Mesendoderm (in vitro differentiated cells): ENCODE results near the gene BCL11A.

Source experiments
- DNase-seq: peaks from one replicate; pipeline ENCODE4 v3.0.0; 2013
- H2AK5ac ChIP-seq: 2 replicates; pipeline ENCODE4 v1.6.1; 2013; ENCODE audit warnings: low read length, inconsistent platforms
- H2BK120ac ChIP-seq: 2 replicates; pipeline ENCODE4 v1.6.1; 2013; ENCODE audit warnings: low read depth, mild to moderate bottlenecking, low read length, moderate library complexity, mixed read lengths
- H2BK15ac ChIP-seq: replicated peaks from 2 replicates; pipeline ENCODE4 v1.6.1; 2013; ENCODE audit warnings: low read depth, mild to moderate bottlenecking, moderate library complexity
- H2BK5ac ChIP-seq: 2 replicates; pipeline ENCODE4 v1.6.1; 2013; ENCODE audit warnings: low read length, inconsistent platforms
- H3K18ac ChIP-seq: 2 replicates; pipeline ENCODE4 v1.6.1; 2013; ENCODE audit warnings: mild to moderate bottlenecking, low read length, mixed read lengths
- H3K23ac ChIP-seq: one replicate; pipeline ENCODE4 v1.6.1; 2013; ENCODE audit warnings: low read length
- H3K27ac ChIP-seq: 2 replicates; pipeline ENCODE4 v1.5.1; 2013; ENCODE audit warnings: low read depth, mild to moderate bottlenecking, inconsistent platforms, low read length, moderate library complexity
- H3K27me3 ChIP-seq: 2 replicates; pipeline ENCODE4 v1.6.1; 2013; ENCODE audit warnings: low read length, control low read depth, mild to moderate bottlenecking, inconsistent platforms; ENCODE audit not compliant: insufficient read depth, poor library complexity
- H3K36me3 ChIP-seq: 2 replicates; pipeline ENCODE4 v1.6.1; 2013; ENCODE audit warnings: low read length, inconsistent platforms; ENCODE audit not compliant: control insufficient read depth, insufficient read depth
- H3K4ac ChIP-seq: one replicate; pipeline ENCODE4 v1.6.1; 2013; ENCODE audit warnings: low read depth, mild to moderate bottlenecking, low read length, moderate library complexity
- H3K4me1 ChIP-seq: 2 replicates; pipeline ENCODE4 v1.6.1; 2013; ENCODE audit warnings: low read depth, low read length, inconsistent platforms; ENCODE audit not compliant: control insufficient read depth
- H3K4me2 ChIP-seq: 2 replicates; pipeline ENCODE4 v1.6.1; 2013; ENCODE audit warnings: low read length
- H3K4me3 ChIP-seq: 2 replicates; pipeline ENCODE4 v1.5.1; 2013; ENCODE audit warnings: mild to moderate bottlenecking, low read length
- H3K56ac ChIP-seq: one replicate; pipeline ENCODE4 v1.6.1; 2013; ENCODE audit warnings: low read length
- H3K79me1 ChIP-seq: 2 replicates; pipeline ENCODE4 v1.6.1; 2013; ENCODE audit warnings: low read length, inconsistent platforms
- H3K79me2 ChIP-seq: 2 replicates; pipeline ENCODE4 v1.6.1; 2013; ENCODE audit warnings: mild to moderate bottlenecking, low read length; ENCODE audit not compliant: control insufficient read depth, insufficient read depth
- H3K9ac ChIP-seq: 2 replicates; pipeline ENCODE4 v1.6.1; 2013; ENCODE audit warnings: low read length, inconsistent platforms
- H4K5ac ChIP-seq: one replicate; pipeline ENCODE4 v1.6.1; 2013; ENCODE audit warnings: low read length
- H4K8ac ChIP-seq: one replicate; pipeline ENCODE4 v1.6.1; 2013; ENCODE audit warnings: low read depth, mild to moderate bottlenecking, control low read depth, low read length, moderate library complexity
- WGBS: extraction: QIAGEN DNeasy Blood & Tissue Kit; methylation state at CpG from one replicate; pipeline ENCODE4 v1.1.7; 2013; ENCODE audit warnings: low lambda C conversion rate, missing lambda C conversion rate; ENCODE audit not compliant: insufficient coverage; ENCODE audit errors: extremely low coverage; 5-methylcytosine and 5-hydroxymethylcytosine counted together

The BCL11A gene

GRCh38 chr2:60530660-60531281 lies 22.7 kb downstream of the BCL11A start:
- H3K56ac ChIP-seq: peak overlapping the region; percentile 46

GRCh38 chr2:60529785-60530627 lies 23.4 kb downstream of the BCL11A start:
- H4K5ac ChIP-seq: no peak overlapping the region
- no peak overlapping the region for H3K4me2 ChIP-seq
- H3K4me3 ChIP-seq: no peak overlapping the region
- H3K9ac ChIP-seq: no peak overlapping the region
- H3K4me1 ChIP-seq: peaks cover 28% of the 10 kb centered on the region
- no peak overlapping the region for H3K27ac ChIP-seq
- no peak overlapping the region for H3K4ac ChIP-seq
- WGBS: no CpG with 5 or more reads among the region's 17 CpGs
- H2BK120ac ChIP-seq: no peak overlapping the region
- H3K56ac ChIP-seq: peak overlapping the region; percentile 66
- DNase-seq: no peak
- H3K27me3 ChIP-seq: no peaks in the 10 kb centered on the region
- H4K8ac ChIP-seq: no peak overlapping the region
- no peak overlapping the region for H3K18ac ChIP-seq
- H3K36me3 ChIP-seq: no peaks in the 10 kb centered on the region
- H3K79me2 ChIP-seq: peaks cover 64% of the 10 kb centered on the region
- H2BK15ac ChIP-seq: no peak overlapping the region
- H2BK5ac ChIP-seq: no peak overlapping the region
- no peak overlapping the region for H2AK5ac ChIP-seq
- no peak overlapping the region for H3K23ac ChIP-seq
- peaks cover 30% of the 10 kb centered on the region for H3K79me1 ChIP-seq

More at GRCh38 chr2:60530660-60531281, 22.7 kb downstream of the BCL11A start:
- Histone ChIP-seq H3K23ac (no peak overlapping the region), H2BK15ac (no peak overlapping the region), H3K79me1 (peaks cover 30% of the 10 kb centered on the region), H3K4me1 (peaks cover 35% of the 10 kb centered on the region), H3K9ac (peak overlapping the region; percentile 2), H3K4ac (no peak overlapping the region), H3K4me2 (no peak overlapping the region), H3K4me3 (no peak overlapping the region), H2BK120ac (no peak overlapping the region), H2BK5ac (no peak overlapping the region), H3K36me3 (no peaks in the 10 kb centered on the region), H3K27me3 (no peaks in the 10 kb centered on the region), H2AK5ac (no peak overlapping the region), H4K5ac (no peak overlapping the region), H4K8ac (no peak overlapping the region), H3K27ac (no peak overlapping the region), H3K79me2 (peaks cover 64% of the 10 kb centered on the region), H3K18ac (peak overlapping the region; percentile 1)
- peak; percentile 62 for DNase-seq
- no CpG with 5 or more reads among the region's 12 CpGs for WGBS

GRCh38 chr2:60529136-60529784 lies 24.2 kb downstream of the BCL11A start:
- Histone ChIP-seq H3K79me2 (peaks cover 66% of the 10 kb centered on the region), H4K8ac (no peak overlapping the region), H3K27ac (no peak overlapping the region), H3K4me2 (no peak overlapping the region), H3K36me3 (no peaks in the 10 kb centered on the region), H3K27me3 (no peaks in the 10 kb centered on the region), H3K18ac (no peak overlapping the region), H3K23ac (no peak overlapping the region), H2BK120ac (no peak overlapping the region), H2AK5ac (no peak overlapping the region), H3K4me3 (no peak overlapping the region), H3K4me1 (peaks cover 26% of the 10 kb centered on the region), H3K9ac (no peak overlapping the region), H4K5ac (no peak overlapping the region), H3K4ac (no peak overlapping the region), H2BK5ac (no peak overlapping the region), H2BK15ac (no peak overlapping the region), H3K79me1 (peaks cover 30% of the 10 kb centered on the region), H3K56ac (no peak overlapping the region)
- no peak for DNase-seq
- WGBS: no CpG with 5 or more reads among the region's 8 CpGs

- H3K56ac ChIP-seq: no peak overlapping the region
Observed at GRCh38 chr2:60528281-60529020, 25.0 kb downstream of the BCL11A start.

GRCh38 chr2:60527762-60528161 lies 25.7 kb downstream of the BCL11A start:
- no peak overlapping the region for H3K23ac ChIP-seq
- DNase-seq: no peak
- no peak overlapping the region for H4K5ac ChIP-seq
- H3K56ac ChIP-seq: no peak overlapping the region
- H3K4me3 ChIP-seq: no peak overlapping the region
- H2BK15ac ChIP-seq: no peak overlapping the region
- no peak overlapping the region for H3K4me2 ChIP-seq
- H3K4me1 ChIP-seq: peaks cover 18% of the 10 kb centered on the region
- no peak overlapping the region for H2AK5ac ChIP-seq
- H2BK5ac ChIP-seq: no peak overlapping the region
- H3K79me2 ChIP-seq: peaks cover 62% of the 10 kb centered on the region
- WGBS: no CpG with 5 or more reads among the region's 8 CpGs
- peaks cover 33% of the 10 kb centered on the region for H3K79me1 ChIP-seq
- H3K4ac ChIP-seq: no peak overlapping the region
- H3K27ac ChIP-seq: no peak overlapping the region
- no peaks in the 10 kb centered on the region for H3K27me3 ChIP-seq
- no peak overlapping the region for H4K8ac ChIP-seq
- no peaks in the 10 kb centered on the region for H3K36me3 ChIP-seq
- no peak overlapping the region for H2BK120ac ChIP-seq
- H3K18ac ChIP-seq: no peak overlapping the region
- no peak overlapping the region for H3K9ac ChIP-seq

More at GRCh38 chr2:60528281-60529020, 25.0 kb downstream of the BCL11A start:
- H3K4ac ChIP-seq: no peak overlapping the region
- no peak overlapping the region for H3K23ac ChIP-seq
- H3K27me3 ChIP-seq: no peaks in the 10 kb centered on the region
- H3K4me1 ChIP-seq: peaks cover 23% of the 10 kb centered on the region
- H2AK5ac ChIP-seq: no peak overlapping the region
- H2BK5ac ChIP-seq: no peak overlapping the region
- H3K9ac ChIP-seq: no peak overlapping the region
- H3K79me2 ChIP-seq: peaks cover 63% of the 10 kb centered on the region
- DNase-seq: no peak
- H3K27ac ChIP-seq: no peak overlapping the region
- no peak overlapping the region for H3K18ac ChIP-seq
- no peak overlapping the region for H4K8ac ChIP-seq
- no peak overlapping the region for H2BK15ac ChIP-seq
- no peaks in the 10 kb centered on the region for H3K36me3 ChIP-seq
- WGBS: no CpG with 5 or more reads among the region's 9 CpGs
- no peak overlapping the region for H3K4me2 ChIP-seq
- H4K5ac ChIP-seq: no peak overlapping the region
- no peak overlapping the region for H3K4me3 ChIP-seq
- peaks cover 33% of the 10 kb centered on the region for H3K79me1 ChIP-seq
- H2BK120ac ChIP-seq: no peak overlapping the region
